ENCODE results near the gene SCAMP2. TPM values are rescaled to one million over a fixed set of nuclear protein-coding genes. Genes with fewer than 3 reads are reported as not detected.
A peak's percentile ranks its signal among the peaks of the same experiment; 100 is the strongest.

Gene SCAMP2
- total and polyA plus RNA-seq, 2 of the 13 experiments (the other 11 are each of a cell fraction or from before 2014, with no cell fraction given) = 34.8 to 121 TPM

GRCh38 chr15:74826364-74826819, 46.8 kb downstream of the SCAMP2 start, which contains the start of gene CPLX3 (continued):
- no peak for TF ChIP-seq ZNF629 (CRISPR knock-in tag; conservative IDR thresholded peaks at IDR 0.05)
- TF ChIP-seq, protein P1, sequence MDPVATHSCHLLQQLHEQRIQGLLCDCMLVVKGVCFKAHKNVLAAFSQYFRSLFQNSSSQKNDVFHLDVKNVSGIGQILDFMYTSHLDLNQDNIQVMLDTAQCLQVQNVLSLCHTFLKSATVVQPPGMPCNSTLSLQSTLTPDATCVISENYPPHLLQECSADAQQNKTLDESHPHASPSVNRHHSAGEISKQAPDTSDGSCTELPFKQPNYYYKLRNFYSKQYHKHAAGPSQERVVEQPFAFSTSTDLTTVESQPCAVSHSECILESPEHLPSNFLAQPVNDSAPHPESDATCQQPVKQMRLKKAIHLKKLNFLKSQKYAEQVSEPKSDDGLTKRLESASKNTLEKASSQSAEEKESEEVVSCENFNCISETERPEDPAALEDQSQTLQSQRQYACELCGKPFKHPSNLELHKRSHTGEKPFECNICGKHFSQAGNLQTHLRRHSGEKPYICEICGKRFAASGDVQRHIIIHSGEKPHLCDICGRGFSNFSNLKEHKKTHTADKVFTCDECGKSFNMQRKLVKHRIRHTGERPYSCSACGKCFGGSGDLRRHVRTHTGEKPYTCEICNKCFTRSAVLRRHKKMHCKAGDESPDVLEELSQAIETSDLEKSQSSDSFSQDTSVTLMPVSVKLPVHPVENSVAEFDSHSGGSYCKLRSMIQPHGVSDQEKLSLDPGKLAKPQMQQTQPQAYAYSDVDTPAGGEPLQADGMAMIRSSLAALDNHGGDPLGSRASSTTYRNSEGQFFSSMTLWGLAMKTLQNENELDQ (CRISPR knock-in tag; IDR thresholded peaks at IDR 0.05; ENCODE audit: borderline replicate concordance) = no peak
- TF ChIP-seq ZFAT (CRISPR knock-in tag; conservative IDR thresholded peaks at IDR 0.05) = no peak
- TF ChIP-seq, protein P2, sequence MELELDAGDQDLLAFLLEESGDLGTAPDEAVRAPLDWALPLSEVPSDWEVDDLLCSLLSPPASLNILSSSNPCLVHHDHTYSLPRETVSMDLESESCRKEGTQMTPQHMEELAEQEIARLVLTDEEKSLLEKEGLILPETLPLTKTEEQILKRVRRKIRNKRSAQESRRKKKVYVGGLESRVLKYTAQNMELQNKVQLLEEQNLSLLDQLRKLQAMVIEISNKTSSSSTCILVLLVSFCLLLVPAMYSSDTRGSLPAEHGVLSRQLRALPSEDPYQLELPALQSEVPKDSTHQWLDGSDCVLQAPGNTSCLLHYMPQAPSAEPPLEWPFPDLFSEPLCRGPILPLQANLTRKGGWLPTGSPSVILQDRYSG (CRISPR knock-in tag; IDR thresholded peaks at IDR 0.05) = 0 out of 2 replicates have a peak, but pooled peaks have one; percentile 36
- TF ChIP-seq HBP1 (CRISPR knock-in tag; IDR thresholded peaks at IDR 0.05; ENCODE audit: low read depth) = no peak
- no peak for TF ChIP-seq ZMAT5 (CRISPR knock-in tag; IDR thresholded peaks at IDR 0.05; ENCODE audit: borderline replicate concordance, low read depth)
- TF ChIP-seq PRMT3 (CRISPR knock-in tag; IDR thresholded peaks at IDR 0.05; ENCODE audit: borderline replicate concordance, low read depth) = no peak
- peak; percentile 89 for TF ChIP-seq MIER2 (CRISPR knock-in tag; IDR thresholded peaks at IDR 0.05)
- TF ChIP-seq SOX13 (IDR thresholded peaks at IDR 0.05) = no peak
- no peak for TF ChIP-seq SOX13 (CRISPR knock-in tag; conservative IDR thresholded peaks at IDR 0.05 in 1 of 2, IDR thresholded peaks at IDR 0.05 in 1 of 2)
- TF ChIP-seq ZNF576 (CRISPR knock-in tag; IDR thresholded peaks at IDR 0.05) = no peak
- TF ChIP-seq BHLHE40 (IDR thresholded peaks at IDR 0.05; ENCODE audit: low read length) = no peak
- TF ChIP-seq, protein P3, sequence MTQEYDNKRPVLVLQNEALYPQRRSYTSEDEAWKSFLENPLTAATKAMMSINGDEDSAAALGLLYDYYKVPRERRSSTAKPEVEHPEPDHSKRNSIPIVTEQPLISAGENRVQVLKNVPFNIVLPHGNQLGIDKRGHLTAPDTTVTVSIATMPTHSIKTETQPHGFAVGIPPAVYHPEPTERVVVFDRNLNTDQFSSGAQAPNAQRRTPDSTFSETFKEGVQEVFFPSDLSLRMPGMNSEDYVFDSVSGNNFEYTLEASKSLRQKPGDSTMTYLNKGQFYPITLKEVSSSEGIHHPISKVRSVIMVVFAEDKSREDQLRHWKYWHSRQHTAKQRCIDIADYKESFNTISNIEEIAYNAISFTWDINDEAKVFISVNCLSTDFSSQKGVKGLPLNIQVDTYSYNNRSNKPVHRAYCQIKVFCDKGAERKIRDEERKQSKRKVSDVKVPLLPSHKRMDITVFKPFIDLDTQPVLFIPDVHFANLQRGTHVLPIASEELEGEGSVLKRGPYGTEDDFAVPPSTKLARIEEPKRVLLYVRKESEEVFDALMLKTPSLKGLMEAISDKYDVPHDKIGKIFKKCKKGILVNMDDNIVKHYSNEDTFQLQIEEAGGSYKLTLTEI (CRISPR knock-in tag; conservative IDR thresholded peaks at IDR 0.05) = no peak
- TF ChIP-seq NFE2L1 (CRISPR knock-in tag; IDR thresholded peaks at IDR 0.05; ENCODE audit: borderline replicate concordance) = no peak
- TF ChIP-seq, protein P4, sequence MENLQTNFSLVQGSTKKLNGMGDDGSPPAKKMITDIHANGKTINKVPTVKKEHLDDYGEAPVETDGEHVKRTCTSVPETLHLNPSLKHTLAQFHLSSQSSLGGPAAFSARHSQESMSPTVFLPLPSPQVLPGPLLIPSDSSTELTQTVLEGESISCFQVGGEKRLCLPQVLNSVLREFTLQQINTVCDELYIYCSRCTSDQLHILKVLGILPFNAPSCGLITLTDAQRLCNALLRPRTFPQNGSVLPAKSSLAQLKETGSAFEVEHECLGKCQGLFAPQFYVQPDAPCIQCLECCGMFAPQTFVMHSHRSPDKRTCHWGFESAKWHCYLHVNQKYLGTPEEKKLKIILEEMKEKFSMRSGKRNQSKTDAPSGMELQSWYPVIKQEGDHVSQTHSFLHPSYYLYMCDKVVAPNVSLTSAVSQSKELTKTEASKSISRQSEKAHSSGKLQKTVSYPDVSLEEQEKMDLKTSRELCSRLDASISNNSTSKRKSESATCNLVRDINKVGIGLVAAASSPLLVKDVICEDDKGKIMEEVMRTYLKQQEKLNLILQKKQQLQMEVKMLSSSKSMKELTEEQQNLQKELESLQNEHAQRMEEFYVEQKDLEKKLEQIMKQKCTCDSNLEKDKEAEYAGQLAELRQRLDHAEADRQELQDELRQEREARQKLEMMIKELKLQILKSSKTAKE (CRISPR knock-in tag; IDR thresholded peaks at IDR 0.05; ENCODE audit: borderline replicate concordance) = no peak
- no peak for TF ChIP-seq GABPA (IDR thresholded peaks at IDR 0.05; ENCODE audit: low read depth, low read length)
- TF ChIP-seq GABPA (CRISPR knock-in tag; IDR thresholded peaks at IDR 0.05; ENCODE audit: low read depth) = no peak
- no peak for TF ChIP-seq ZFP36 (IDR thresholded peaks at IDR 0.05; ENCODE audit: borderline replicate concordance, low read depth, low read length, partially characterized antibody)
- no peak for TF ChIP-seq HOXA9 (CRISPR knock-in tag; IDR thresholded peaks at IDR 0.05; ENCODE audit: borderline replicate concordance)
- peak; percentile 29; the same call in 1 of the 2 replicates for TF ChIP-seq MYC (CRISPR knock-in tag; IDR thresholded peaks at IDR 0.05; ENCODE audit: borderline replicate concordance)

Data from HepG2 (cell line).